ENCODE results near the gene ZNF341.

DNA sequence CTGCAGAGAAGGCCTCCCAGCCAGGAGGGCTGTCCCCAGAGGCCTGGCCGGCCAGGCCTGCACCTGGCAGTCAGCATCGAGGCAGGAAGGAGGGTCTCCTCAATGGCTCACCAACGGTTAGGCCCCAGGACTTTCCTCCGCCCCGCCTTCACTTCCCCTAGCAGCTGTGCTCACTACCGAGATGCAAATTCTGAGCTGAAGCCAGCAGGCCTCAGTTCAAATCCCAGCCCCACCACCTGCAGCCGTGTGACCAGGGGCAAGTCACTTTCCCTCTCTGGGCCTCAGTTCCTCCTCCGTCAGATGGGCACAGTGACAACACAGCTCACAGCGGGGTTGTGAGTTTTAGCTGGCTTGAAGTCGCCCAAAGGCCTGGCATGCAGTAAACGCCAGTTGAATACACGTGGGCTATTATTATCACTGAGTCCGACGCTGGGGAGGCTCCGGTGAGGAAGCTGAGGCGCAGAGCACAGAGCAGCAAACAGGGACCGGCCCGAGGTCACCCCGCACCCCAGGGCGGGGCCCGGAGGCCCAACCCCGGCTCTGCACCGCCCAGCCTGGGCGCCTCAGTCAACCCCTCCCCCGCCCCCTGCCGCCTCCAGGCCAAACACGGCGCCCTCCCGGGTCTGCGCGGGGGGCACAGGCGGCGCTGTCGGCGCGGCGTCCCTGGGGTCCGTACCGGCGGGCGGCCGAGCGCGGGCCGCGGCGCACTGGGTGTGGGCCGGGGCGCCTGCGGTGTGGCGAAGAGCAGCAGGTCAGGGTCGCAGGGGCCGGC lies 46.3 kb upstream of the ZNF341 start:
- TF ChIP-seq EP300 (conservative IDR thresholded peaks at IDR 0.05; ENCODE audit: poor library complexity, severe bottlenecking) (no peak), TAF1 (IDR thresholded peaks at IDR 0.05; ENCODE audit: low read depth) (no peak), SMC3 (conservative IDR thresholded peaks at IDR 0.05; ENCODE audit: poor library complexity) (no peak)
- TF ChIP-seq, protein P1, sequence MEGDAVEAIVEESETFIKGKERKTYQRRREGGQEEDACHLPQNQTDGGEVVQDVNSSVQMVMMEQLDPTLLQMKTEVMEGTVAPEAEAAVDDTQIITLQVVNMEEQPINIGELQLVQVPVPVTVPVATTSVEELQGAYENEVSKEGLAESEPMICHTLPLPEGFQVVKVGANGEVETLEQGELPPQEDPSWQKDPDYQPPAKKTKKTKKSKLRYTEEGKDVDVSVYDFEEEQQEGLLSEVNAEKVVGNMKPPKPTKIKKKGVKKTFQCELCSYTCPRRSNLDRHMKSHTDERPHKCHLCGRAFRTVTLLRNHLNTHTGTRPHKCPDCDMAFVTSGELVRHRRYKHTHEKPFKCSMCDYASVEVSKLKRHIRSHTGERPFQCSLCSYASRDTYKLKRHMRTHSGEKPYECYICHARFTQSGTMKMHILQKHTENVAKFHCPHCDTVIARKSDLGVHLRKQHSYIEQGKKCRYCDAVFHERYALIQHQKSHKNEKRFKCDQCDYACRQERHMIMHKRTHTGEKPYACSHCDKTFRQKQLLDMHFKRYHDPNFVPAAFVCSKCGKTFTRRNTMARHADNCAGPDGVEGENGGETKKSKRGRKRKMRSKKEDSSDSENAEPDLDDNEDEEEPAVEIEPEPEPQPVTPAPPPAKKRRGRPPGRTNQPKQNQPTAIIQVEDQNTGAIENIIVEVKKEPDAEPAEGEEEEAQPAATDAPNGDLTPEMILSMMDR (IDR thresholded peaks at IDR 0.05; ENCODE audit: poor library complexity, severe bottlenecking) = no peak
- TF ChIP-seq, protein P2, sequence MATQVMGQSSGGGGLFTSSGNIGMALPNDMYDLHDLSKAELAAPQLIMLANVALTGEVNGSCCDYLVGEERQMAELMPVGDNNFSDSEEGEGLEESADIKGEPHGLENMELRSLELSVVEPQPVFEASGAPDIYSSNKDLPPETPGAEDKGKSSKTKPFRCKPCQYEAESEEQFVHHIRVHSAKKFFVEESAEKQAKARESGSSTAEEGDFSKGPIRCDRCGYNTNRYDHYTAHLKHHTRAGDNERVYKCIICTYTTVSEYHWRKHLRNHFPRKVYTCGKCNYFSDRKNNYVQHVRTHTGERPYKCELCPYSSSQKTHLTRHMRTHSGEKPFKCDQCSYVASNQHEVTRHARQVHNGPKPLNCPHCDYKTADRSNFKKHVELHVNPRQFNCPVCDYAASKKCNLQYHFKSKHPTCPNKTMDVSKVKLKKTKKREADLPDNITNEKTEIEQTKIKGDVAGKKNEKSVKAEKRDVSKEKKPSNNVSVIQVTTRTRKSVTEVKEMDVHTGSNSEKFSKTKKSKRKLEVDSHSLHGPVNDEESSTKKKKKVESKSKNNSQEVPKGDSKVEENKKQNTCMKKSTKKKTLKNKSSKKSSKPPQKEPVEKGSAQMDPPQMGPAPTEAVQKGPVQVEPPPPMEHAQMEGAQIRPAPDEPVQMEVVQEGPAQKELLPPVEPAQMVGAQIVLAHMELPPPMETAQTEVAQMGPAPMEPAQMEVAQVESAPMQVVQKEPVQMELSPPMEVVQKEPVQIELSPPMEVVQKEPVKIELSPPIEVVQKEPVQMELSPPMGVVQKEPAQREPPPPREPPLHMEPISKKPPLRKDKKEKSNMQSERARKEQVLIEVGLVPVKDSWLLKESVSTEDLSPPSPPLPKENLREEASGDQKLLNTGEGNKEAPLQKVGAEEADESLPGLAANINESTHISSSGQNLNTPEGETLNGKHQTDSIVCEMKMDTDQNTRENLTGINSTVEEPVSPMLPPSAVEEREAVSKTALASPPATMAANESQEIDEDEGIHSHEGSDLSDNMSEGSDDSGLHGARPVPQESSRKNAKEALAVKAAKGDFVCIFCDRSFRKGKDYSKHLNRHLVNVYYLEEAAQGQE (IDR thresholded peaks at IDR 0.05; ENCODE audit: borderline replicate concordance) = no peak

Data from neural cell (in vitro differentiated cells).